Measurements from ENCODE around the gene ESPNL.
"Not testable (repeated sequence)": the region's sequence is repeated elsewhere in the genome, so short reads cannot be mapped to it uniquely, and the experiment has no call there.

ESPNL gene

GRCh38 chr2:238100049-238100820, at the start of gene ESPNL:
ESPNL (plus strand) TSS chr2:238100340; CDS start chr2:238100420, 80 bp downstream.
- no peak for DNase-seq

DNA sequence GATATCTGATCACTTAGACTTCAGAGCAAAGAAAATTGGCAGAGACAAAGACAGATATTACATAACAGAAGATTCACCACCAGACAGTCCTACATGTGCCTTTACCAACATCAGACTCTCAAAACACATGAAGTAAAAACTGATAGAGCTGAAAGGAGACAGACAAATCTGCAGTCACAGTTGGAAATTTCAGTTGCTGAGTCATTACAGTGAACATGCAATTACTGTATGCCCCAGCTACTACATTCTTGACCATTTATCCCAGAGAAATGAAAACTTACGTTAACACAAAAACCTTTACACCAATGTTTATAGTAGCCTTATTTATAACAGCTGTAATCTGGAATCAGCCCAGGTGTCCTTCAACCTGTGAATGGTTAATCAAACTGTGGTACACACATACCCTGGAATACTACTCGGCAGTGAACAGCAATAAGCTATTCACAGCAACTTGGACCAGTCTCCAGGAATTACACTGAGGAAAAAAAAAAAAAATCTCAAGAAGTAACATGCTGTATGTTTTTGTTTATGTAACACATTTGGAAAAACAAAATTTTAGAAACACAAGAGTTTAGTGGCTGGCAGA, 46.9 kb upstream of the ESPNL start:
- no peak for DNase-seq

GRCh38 chr2:238055841-238056240, 44.3 kb upstream of the ESPNL start:
- DNase-seq, result no peak

GRCh38 chr2:238057696-238058575, 42.2 kb upstream of the ESPNL start:
- DNase-seq, result not testable (repeated sequence)

GRCh38 chr2:238059505-238059904, 40.6 kb upstream of the ESPNL start:
- no peak for DNase-seq

DNA sequence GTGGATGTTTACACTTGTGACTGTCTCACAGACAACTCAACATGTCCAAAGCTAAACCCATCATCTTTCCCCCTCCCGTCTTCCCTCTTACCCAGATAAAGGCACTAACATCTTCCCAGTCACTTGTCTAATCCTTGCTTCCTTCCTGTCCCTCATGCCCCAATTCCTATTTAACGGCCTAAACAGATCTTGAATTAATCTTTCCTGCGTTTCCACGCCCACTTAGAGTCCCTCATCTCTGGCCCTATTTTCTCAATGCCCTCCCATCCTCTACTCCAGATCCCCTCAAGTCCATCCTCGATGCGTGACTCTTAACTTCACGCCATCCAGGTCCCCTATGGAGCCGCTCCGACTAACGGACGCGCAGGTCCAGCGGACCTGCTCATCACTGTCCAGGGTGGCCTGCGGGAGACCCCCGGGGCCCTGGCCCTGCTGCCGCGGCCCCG, 40.0 kb upstream of the ESPNL start:
- DNase-seq, result no peak

GRCh38 chr2:238060542-238061314, 39.4 kb upstream of the ESPNL start, which contains the start of gene SCLY:
SCLY (plus strand) TSS chr2:238061001; CDS start chr2:238061055, 54 bp downstream.
- peak; percentile 95 for DNase-seq

DNA sequence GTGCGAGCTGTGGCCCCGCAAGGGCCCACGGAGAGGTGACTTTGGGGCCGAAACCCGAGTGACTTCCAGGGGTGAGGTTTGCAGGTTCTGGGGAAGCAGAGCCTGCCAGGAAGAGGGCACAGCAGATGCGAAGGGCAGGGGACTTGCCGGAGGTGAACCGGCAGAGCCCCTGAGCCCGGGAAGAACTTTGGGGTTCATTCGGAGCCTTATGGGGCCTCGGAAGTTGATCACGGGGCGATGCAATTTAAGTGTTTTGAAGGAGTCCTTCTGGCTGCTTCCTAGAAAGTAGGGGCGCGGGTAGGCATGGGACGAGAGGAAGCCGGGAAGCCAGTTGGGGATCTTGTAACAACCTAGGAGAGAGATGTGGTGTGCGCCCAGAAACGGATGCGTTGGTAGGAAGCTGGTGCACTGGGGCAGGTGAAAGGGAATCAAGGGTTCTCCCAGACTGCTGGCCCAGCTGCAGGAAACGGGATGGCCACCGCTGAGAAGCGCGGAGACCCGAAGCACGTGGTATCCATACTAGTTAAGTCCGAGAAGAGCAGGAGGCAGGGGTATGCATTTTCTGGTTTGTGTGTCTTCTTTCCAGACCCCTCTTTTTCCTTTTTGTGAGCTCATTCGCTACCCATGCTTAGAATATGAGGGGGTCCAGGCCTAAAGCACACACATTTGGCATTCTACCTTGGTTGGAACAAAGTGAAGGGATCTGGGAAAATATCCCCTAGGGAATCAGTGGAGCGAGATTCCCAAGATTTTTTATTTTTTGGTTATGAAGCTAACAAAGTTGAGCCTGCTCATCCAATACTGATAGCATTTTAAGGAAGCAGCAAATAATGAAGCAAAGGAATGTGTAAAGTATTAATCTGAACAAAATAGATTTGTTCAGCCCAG, 38.6 kb upstream of the ESPNL start:
- peak; percentile 32 for DNase-seq

- DNase-seq, result no peak
These were observed 36.5 kb upstream of the ESPNL start for GRCh38 chr2:238063414-238064189.

GRCh38 chr2:238064376-238064775, 35.8 kb upstream of the ESPNL start:
- no peak for DNase-seq

DNA sequence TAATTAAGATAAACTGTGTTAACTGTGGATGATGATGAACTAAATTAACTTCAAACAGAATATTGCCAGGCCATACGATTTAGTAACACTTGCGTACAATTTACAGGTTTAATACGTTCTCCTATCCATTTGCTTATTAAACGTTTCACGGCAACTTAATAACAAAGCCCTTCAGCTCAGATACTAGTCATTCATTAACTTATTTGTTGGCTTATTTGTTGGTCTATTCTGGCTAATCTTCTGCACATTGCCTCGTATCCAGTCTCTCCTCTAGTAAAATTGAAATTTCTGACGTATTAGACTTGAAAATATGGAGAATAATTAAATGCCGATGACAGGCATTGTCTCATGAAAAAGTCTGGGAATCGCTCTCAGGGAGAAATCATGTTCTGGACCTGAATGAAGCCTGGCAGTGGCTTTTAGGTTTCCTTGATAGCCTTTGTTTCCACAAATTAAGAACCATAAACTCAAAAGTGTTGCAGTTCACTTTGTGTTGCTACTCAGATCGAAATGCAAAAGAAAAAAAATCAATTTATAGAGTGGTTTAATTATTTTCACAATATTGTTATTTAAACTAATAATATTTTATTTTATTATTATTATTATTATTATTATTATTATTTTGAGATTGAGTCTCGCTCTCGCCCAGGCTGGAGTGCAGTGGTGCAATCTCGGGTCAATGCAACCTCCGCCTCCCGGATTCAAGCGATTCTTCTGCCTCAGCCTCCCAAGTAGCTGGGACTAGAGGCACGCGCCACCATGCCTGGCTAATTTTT, 34.9 kb upstream of the ESPNL start:
- DNase-seq, result no peak

DNA sequence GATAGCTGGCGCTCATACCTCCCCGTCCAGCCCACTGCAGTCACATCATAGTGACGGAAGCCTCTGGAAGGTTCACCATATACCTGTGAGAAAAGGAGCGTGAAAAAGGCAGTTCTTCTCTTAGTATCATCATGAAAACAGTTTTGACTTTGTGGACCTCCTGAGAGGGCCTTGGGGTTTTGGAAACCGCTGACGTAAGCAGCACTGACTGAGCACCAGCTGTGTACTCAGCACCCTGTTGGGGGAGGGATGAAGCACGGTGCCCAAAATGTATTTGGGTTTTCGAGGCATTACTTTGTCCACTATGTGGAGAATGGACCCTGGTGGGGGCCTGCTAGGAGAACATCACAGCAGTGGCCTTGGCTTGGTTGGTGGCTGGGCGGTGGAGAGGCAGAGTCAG, 33.9 kb upstream of the ESPNL start:
- no peak for DNase-seq

GRCh38 chr2:238066718-238067117, 33.4 kb upstream of the ESPNL start:
- DNase-seq, result peak; percentile 23

- DNase-seq, result no peak
These were observed 32.2 kb upstream of the ESPNL start for GRCh38 chr2:238067939-238068338.

- no peak for DNase-seq
These were observed 31.0 kb upstream of the ESPNL start for GRCh38 chr2:238069021-238069709.

GRCh38 chr2:238069877-238070276, 30.3 kb upstream of the ESPNL start:
- DNase-seq, result no peak

DNA sequence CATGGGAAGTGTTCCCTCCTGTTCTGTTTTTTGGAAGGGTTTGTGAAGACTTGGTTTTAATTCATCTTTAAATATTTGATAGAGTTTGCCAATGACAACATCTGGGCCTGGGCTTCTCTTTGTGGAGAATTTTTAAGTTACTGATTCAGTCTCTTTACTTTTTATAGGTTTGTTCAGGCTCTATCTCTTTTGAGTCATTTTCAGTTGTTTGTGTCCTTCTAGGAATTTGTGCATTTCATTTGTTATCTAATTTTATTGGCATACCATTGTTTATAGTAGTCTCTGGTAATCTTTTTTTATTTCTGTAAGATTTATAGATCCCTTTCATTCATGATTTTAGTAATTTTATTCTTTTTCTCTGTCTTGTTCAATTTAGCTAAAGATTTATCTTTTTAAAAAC, 24.7 kb upstream of the ESPNL start:
- DNase-seq, result no peak

DNA sequence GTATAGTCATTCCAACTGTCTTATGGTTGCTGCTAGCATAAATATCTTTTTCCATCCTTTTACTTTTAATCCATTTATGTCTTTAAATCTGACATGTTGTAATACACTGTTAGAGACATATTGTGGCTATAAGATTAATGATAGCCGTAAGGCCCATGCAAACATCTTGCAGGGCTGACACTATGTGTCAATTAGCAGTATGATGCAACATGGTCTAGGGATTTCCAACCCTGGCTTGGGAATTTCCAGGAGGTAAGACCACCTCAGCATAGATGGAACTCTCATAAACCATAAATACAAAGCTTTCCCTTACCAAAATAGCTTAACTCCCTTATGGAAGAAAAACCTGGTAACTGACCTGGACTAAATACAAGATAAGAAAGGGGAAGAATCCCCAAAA, 22.8 kb upstream of the ESPNL start:
- DNase-seq, result no peak

GRCh38 chr2:238079874-238080327, 20.2 kb upstream of the ESPNL start:
- DNase-seq, result no peak

Measured in activated naive CD4-positive, alpha-beta T cell treated with anti-CD3 and anti-CD28 coated beads, Interleukin-2, amount 50 U/mL, for 16 hours (primary cell).